LNCaP clone FGC (cell line): ENCODE results near the gene MYO5A.

ENCODE experiments used
- DNase-seq: peaks from one replicate; pipeline ENCODE4 v3.0.0-alpha.2; 2011; ENCODE audit warnings: low read depth
- H3K4me3 ChIP-seq: 2 replicates; pipeline ENCODE4 v1.5.1; 2011; ENCODE audit warnings: mild to moderate bottlenecking, low read depth, low read length, control low read depth
- CTCF ChIP-seq: IDR thresholded peaks from 2 replicates; pipeline ENCODE4 v1.5.1; 2012; ENCODE audit warnings: mild to moderate bottlenecking; ENCODE audit not compliant: control insufficient read depth, insufficient read depth; ENCODE audit errors: extremely low read depth

MYO5A gene

GRCh38 chr15:52349052-52349700, 179.5 kb downstream of the MYO5A start:
- DNase-seq, result no peak
- no peak for TF ChIP-seq CTCF
- no peak overlapping the region for H3K4me3 ChIP-seq

GRCh38 chr15:52348056-52348745, 180.5 kb downstream of the MYO5A start:
- TF ChIP-seq CTCF, result no peak
- no peak for DNase-seq

DNA sequence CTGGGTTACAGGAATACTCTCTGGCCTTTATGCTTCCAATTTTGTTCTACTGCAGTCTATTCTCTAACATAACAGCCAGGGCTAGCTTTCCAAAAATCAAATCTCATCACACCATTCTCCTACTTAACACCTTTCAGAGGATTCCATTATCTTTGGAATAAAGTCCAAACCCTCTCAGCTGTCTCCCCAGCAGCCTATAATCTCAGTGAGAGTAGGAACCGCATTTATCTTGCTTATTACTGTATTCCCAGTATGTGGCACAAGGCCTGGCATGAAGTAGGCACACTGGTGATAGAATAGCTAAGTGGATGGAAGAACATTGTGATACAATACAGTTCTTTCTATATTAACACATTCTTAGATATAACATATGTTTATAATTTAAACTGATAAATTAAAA, 184.1 kb downstream of the MYO5A start:
- TF ChIP-seq CTCF, result no peak
- H3K4me3 ChIP-seq, result no peak overlapping the region
- DNase-seq, result no peak

More at GRCh38 chr15:52348056-52348745, 180.5 kb downstream of the MYO5A start:
- no peak overlapping the region for H3K4me3 ChIP-seq

- no peak for DNase-seq
- TF ChIP-seq CTCF, result no peak
Measured at GRCh38 chr15:52343831-52344230, 184.8 kb downstream of the MYO5A start.

GRCh38 chr15:52340093-52340492, 188.6 kb downstream of the MYO5A start:
- no peak for DNase-seq
- TF ChIP-seq CTCF, result no peak

More at GRCh38 chr15:52343831-52344230, 184.8 kb downstream of the MYO5A start:
- no peak overlapping the region for H3K4me3 ChIP-seq

DNA sequence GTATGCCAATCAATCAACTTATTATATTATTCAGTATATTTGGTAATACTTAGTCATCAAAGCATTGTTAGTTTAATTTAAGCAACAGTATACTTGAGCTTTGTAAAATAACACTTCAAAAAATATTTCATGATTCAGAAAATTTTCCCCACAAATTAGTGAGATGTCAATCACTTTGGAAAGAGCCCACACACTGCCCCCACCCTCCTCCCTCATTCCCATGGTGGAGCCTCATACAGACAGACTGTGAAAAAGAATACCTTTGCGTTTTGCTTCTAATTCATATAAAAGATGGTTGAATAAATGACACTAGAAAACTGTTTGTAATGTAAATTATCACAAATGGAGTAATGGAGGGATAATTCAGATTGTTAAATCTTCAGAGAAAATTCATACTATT, 189.8 kb downstream of the MYO5A start:
- no peak for TF ChIP-seq CTCF
- DNase-seq, result no peak
- H3K4me3 ChIP-seq, result no peak overlapping the region

More at GRCh38 chr15:52340093-52340492, 188.6 kb downstream of the MYO5A start:
- no peak overlapping the region for H3K4me3 ChIP-seq
